GM19035 (cell line): ENCODE results near the gene ELP4.
"Not testable (repeated sequence)": the region's sequence is repeated elsewhere in the genome, so short reads cannot be mapped to it uniquely, and the experiment has no call there.

Experiments
- ATAC-seq: cut with Tn5 transposase; IDR thresholded peaks from one replicate; pipeline ENCODE4 v1.9.1; 2021; ENCODE audit not compliant: unreplicated experiment

The ELP4 gene

GRCh38 chr11:31535479-31535878 is 25.9 kb downstream of the ELP4 start:
- ATAC-seq, result no peak

- no peak for ATAC-seq
Observed at GRCh38 chr11:31542862-31543261, 33.3 kb downstream of the ELP4 start.

GRCh38 chr11:31555938-31556337 is 46.4 kb downstream of the ELP4 start:
- no peak for ATAC-seq

GRCh38 chr11:31558001-31558400 is 48.4 kb downstream of the ELP4 start:
- ATAC-seq, result no peak

- ATAC-seq, result no peak
Observed at GRCh38 chr11:31560842-31561476, 51.4 kb downstream of the ELP4 start.

- ATAC-seq, result not testable (repeated sequence)
Observed at GRCh38 chr11:31564517-31564916, 55.0 kb downstream of the ELP4 start.

GRCh38 chr11:31574133-31574532 is 64.6 kb downstream of the ELP4 start:
- ATAC-seq, result not testable (repeated sequence)

- not testable (repeated sequence) for ATAC-seq
Observed at GRCh38 chr11:31575764-31576163, 66.2 kb downstream of the ELP4 start.

- ATAC-seq, result not testable (repeated sequence)
Observed at GRCh38 chr11:31579412-31579811, 69.8 kb downstream of the ELP4 start.

- no peak for ATAC-seq
Observed at GRCh38 chr11:31582697-31583096, 73.1 kb downstream of the ELP4 start.

GRCh38 chr11:31598454-31598853 is 88.9 kb downstream of the ELP4 start:
- ATAC-seq, result no peak

GRCh38 chr11:31601635-31602282 is 92.2 kb downstream of the ELP4 start:
- no peak for ATAC-seq

- ATAC-seq, result no peak
Observed at GRCh38 chr11:31606893-31607292, 97.3 kb downstream of the ELP4 start.

- ATAC-seq, result no peak
Observed at GRCh38 chr11:31607914-31608313, 98.3 kb downstream of the ELP4 start.

GRCh38 chr11:31608995-31609394 is 99.4 kb downstream of the ELP4 start:
- ATAC-seq, result no peak

GRCh38 chr11:31610544-31610943 is 101.0 kb downstream of the ELP4 start:
- ATAC-seq, result no peak

- ATAC-seq, result no peak
Observed at GRCh38 chr11:31617246-31617645, 107.7 kb downstream of the ELP4 start.

- no peak for ATAC-seq
Observed at GRCh38 chr11:31619980-31620379, 110.4 kb downstream of the ELP4 start.

- no peak for ATAC-seq
Observed at GRCh38 chr11:31620434-31620833, 110.9 kb downstream of the ELP4 start.

GRCh38 chr11:31625868-31626267 is 116.3 kb downstream of the ELP4 start:
- no peak for ATAC-seq

GRCh38 chr11:31628111-31628510 is 118.5 kb downstream of the ELP4 start:
- no peak for ATAC-seq

GRCh38 chr11:31636983-31637382 is 127.4 kb downstream of the ELP4 start:
- no peak for ATAC-seq

- no peak for ATAC-seq
Observed at GRCh38 chr11:31640611-31641010, 131.0 kb downstream of the ELP4 start.
